Osteoblast (primary cell): Measurements from ENCODE around the gene TSSK3. TPM values are rescaled to one million over a fixed set of nuclear protein-coding genes. Genes with fewer than 3 reads are reported as not detected.

ENCODE experiments used
- DNase-seq: peaks from one replicate; pipeline ENCODE4 v3.0.0; 2011; ENCODE audit warnings: low spot score, mixed read lengths; ENCODE audit not compliant: insufficient read length; ENCODE audit errors: missing footprints
- H2AFZ ChIP-seq: 2 replicates; pipeline ENCODE4 v1.6.0; 2011; ENCODE audit warnings: mild to moderate bottlenecking, low read length
- H3K27ac ChIP-seq: 2 replicates; pipeline ENCODE4 v1.5.1; 2011; ENCODE audit warnings: mild to moderate bottlenecking, low read depth, low read length, moderate library complexity
- H3K27me3 ChIP-seq: 2 replicates; pipeline ENCODE4 v1.6.0; 2012; ENCODE audit warnings: mild to moderate bottlenecking, control low read depth, inconsistent platforms, low read length, moderate library complexity; ENCODE audit not compliant: insufficient read depth
- H3K36me3 ChIP-seq: 2 replicates; pipeline ENCODE4 v1.5.1; 2011; ENCODE audit warnings: mild to moderate bottlenecking, low read length, control low read depth, moderate library complexity; ENCODE audit not compliant: insufficient read depth
- H3K4me1 ChIP-seq: 2 replicates; pipeline ENCODE4 v1.5.1; 2011; ENCODE audit warnings: mild to moderate bottlenecking, low read length, control low read depth, moderate library complexity; ENCODE audit not compliant: insufficient read depth
- H3K4me2 ChIP-seq: 2 replicates; pipeline ENCODE4 v1.6.0; 2011; ENCODE audit warnings: mild to moderate bottlenecking, low read length; ENCODE audit not compliant: insufficient read depth
- H3K4me3 ChIP-seq: fragments of 200-600 bp; sonication (generic); 3 replicates; pipeline ENCODE4 v1.5.1; 2012; ENCODE audit warnings: mild to moderate bottlenecking, low read length, inconsistent platforms; ENCODE audit not compliant: insufficient read depth
- H3K79me2 ChIP-seq: 2 replicates; pipeline ENCODE4 v1.6.0; 2012; ENCODE audit warnings: mild to moderate bottlenecking, low read length, control low read depth, inconsistent platforms; ENCODE audit not compliant: insufficient read depth
- H3K9me3 ChIP-seq: 2 replicates; pipeline ENCODE4 v1.5.1; 2011; ENCODE audit warnings: low read depth, low read length, control low read depth
- H4K20me1 ChIP-seq: 2 replicates; pipeline ENCODE4 v1.6.0; 2012; ENCODE audit warnings: mild to moderate bottlenecking, low read length, control low read depth; ENCODE audit not compliant: insufficient read depth
- CTCF ChIP-seq: IDR thresholded peaks from 2 replicates; pipeline ENCODE4 v1.5.1; 2011; ENCODE audit warnings: mild to moderate bottlenecking, low read depth, low read length, moderate library complexity; ENCODE audit errors: extremely low read depth
- total RNA-seq: library from RNA; depleted of rRNA; stranded (reverse); fragments of >200 nt; gene quantifications from 2 replicates; pipeline ENCODE4 v1.2.3, GENCODE V29; 2012

TSSK3 gene
- total RNA-seq, 1 donor = 1.8 TPM

- Histone ChIP-seq H3K4me1 (peaks cover 8% of the 10 kb centered on the region), H3K9me3 (no peaks in the 10 kb centered on the region), H2AFZ (no peak overlapping the region), H4K20me1 (peaks cover 8% of the 10 kb centered on the region), H3K36me3 (peaks cover 54% of the 10 kb centered on the region), H3K79me2 (no peaks in the 10 kb centered on the region), H3K27me3 (no peaks in the 10 kb centered on the region), H3K4me2 (no peak overlapping the region), H3K4me3 (no peak overlapping the region), H3K27ac (no peak overlapping the region)
- TF ChIP-seq CTCF = no peak
- peak; percentile 66 for DNase-seq
Observed at GRCh38 chr1:32364836-32365235, 2.5 kb downstream of the TSSK3 start.

- peaks cover 54% of the 10 kb centered on the region for H3K36me3 ChIP-seq
- no peaks in the 10 kb centered on the region for H3K9me3 ChIP-seq
- H2AFZ ChIP-seq = no peak overlapping the region
- no peaks in the 10 kb centered on the region for H3K79me2 ChIP-seq
- H3K4me2 ChIP-seq = no peak overlapping the region
- H3K27me3 ChIP-seq = no peaks in the 10 kb centered on the region
- H4K20me1 ChIP-seq = peaks cover 8% of the 10 kb centered on the region
- H3K27ac ChIP-seq = no peak overlapping the region
- DNase-seq = peak; percentile 35
- H3K4me1 ChIP-seq = peaks cover 8% of the 10 kb centered on the region
- H3K4me3 ChIP-seq = no peak overlapping the region
- TF ChIP-seq CTCF = no peak
Observed at GRCh38 chr1:32365445-32365844, 3.1 kb downstream of the TSSK3 start.

DNA sequence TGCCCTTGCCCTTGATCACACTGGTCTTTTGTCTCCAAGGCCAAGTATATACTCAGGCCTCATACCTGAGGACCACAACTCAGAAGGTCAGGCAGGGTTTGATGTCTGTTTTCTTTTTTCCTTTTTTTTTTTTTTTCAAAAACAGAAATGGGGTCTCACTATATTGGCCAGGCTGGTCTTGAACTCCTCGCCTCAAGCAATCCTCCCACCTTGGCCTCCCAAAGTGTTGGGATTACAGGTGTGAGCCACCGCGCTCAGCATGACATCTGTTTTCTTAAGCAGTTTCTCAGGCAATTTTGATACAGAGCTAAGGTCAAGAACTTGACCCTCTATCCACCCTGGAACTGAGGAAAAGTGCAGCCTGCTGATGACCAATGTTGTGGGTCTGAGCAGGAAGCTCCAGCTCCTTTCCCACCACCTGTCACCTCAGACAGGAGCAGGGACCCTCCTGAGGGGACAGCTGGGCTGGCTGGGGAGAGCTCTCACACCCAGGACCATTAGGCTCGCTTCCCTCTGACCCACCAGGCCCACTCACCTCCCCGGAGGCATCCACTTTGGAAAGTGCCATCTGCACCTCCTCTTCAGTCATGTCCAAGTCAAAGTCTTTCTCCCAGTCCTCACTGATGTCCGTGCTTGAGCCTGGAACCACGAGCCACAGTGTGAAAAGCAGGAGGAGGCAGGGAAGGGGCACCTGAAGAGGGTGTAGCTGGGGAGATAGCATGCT is 5.7 kb downstream of the TSSK3 start:
- peaks cover 4% of the 10 kb centered on the region for H4K20me1 ChIP-seq
- H3K79me2 ChIP-seq = no peaks in the 10 kb centered on the region
- no peak overlapping the region for H3K4me2 ChIP-seq
- H3K27me3 ChIP-seq = no peaks in the 10 kb centered on the region
- H3K36me3 ChIP-seq = peaks cover 71% of the 10 kb centered on the region
- no peaks in the 10 kb centered on the region for H3K4me1 ChIP-seq
- DNase-seq = peak; percentile 39
- TF ChIP-seq CTCF = no peak
- H3K9me3 ChIP-seq = no peaks in the 10 kb centered on the region
- H2AFZ ChIP-seq = no peak overlapping the region
- no peak overlapping the region for H3K4me3 ChIP-seq
- no peak overlapping the region for H3K27ac ChIP-seq

DNA sequence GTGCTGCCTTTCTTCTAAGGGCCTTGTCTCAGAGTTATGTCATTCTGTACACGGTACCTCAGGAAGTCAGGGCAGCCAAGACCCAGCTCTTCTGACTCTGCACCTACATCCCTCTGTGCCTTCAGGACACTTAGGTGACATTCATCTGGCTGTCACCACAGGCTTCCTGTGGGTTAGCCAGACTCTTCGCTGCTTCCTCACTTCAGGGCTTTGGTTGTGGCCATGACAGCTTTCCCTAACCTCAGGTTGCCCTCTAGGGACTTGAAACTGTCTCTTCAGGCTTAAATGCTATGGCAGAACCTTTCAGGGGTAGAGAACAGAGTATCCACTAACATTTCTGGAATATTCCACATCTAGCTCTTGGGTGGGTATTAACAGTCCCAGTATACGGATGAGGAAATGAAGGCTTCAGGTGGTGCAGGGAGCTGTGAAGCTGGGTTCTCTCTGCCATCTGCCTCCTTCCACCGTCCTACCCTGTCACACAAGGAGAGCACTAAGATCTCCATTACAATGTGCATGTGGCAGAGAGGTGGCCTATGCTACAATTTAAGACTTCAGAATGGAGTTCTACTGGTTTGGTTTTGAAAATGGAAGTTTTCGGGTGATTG is 9.9 kb downstream of the TSSK3 start:
- no peaks in the 10 kb centered on the region for H3K27me3 ChIP-seq
- H3K4me1 ChIP-seq = no peaks in the 10 kb centered on the region
- no peak overlapping the region for H3K27ac ChIP-seq
- no peak overlapping the region for H3K4me2 ChIP-seq
- peak; percentile 58 for DNase-seq
- H2AFZ ChIP-seq = no peak overlapping the region
- peaks cover 71% of the 10 kb centered on the region for H3K36me3 ChIP-seq
- no peak overlapping the region for H3K4me3 ChIP-seq
- no peaks in the 10 kb centered on the region for H3K79me2 ChIP-seq
- no peaks in the 10 kb centered on the region for H4K20me1 ChIP-seq
- TF ChIP-seq CTCF = no peak
- H3K9me3 ChIP-seq = no peaks in the 10 kb centered on the region
